A549 treated with Mapracorat at 1 μM for 4 hours (cell line): Measurements from ENCODE around the gene AMTN. TPM values are rescaled to one million over a fixed set of nuclear protein-coding genes. Genes with fewer than 3 reads are reported as not detected.

Experiments
- total RNA-seq: library from RNA; stranded (reverse); fragments of 200-300 nt; extraction: Qiagen RNA extraction; gene quantifications from 5 replicates; pipeline ENCODE4 v1.2.3, GENCODE V29; 2022

AMTN gene, protein sequence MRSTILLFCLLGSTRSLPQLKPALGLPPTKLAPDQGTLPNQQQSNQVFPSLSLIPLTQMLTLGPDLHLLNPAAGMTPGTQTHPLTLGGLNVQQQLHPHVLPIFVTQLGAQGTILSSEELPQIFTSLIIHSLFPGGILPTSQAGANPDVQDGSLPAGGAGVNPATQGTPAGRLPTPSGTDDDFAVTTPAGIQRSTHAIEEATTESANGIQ
- total RNA-seq: not detected in 5 replicates

DNA sequence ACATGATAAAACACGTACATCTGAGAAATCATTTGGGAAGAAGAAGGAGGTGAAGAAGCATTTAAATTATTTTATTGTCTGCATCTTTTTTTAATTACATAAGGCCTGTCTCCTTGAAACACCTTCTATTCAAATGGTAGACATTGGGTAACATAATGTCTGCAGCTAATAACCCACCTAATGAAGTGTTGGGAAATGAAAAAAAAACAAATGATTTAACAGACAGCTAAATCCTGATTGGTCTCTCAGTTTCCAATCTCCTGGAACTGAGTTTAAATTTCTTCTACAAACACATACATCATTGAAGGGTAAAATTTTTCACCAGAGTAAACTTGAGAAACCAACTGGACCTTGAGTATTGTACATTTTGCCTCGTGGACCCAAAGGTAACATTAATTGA lies at the start of gene AMTN:
Gene AMTN, plus strand, starts transcription at position 301 of the 400 bp plus-strand sequence. CDS start 209 bp downstream, outside the sequence.

DNA sequence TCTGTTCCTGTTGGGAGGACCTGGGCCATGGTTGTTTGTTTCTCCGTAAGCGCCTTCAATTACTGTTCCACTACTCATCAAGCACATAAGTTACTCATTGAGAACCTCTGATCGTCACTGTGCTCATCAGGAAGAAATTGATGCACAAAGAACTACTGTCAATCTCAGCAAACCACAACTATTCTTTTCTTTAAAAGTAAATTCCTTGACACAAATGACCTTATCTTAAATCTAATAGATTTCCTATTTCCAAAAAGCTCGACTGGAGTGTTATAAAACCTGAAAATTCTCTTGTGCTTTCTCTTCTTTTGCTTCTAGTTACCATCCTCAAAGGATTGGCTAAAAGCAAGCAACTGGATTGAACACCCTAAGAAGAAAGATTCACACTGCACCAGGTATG lies 46.5 kb upstream of the AMTN start, which contains the start of gene MUC7:
Gene MUC7, plus strand, starts transcription at position 301 of the 400 bp plus-strand sequence. CDS start 1,825 bp downstream, outside the sequence.

Other genes with a start within 250 kb of the AMTN start
- gene CABS1, start 183.6 kb upstream of the AMTN start, total RNA-seq: not detected in 5 replicates
- not detected in 5 replicates for gene SMR3A, start 157.8 kb upstream of the AMTN start, total RNA-seq
- gene SMR3B, start 135.4 kb upstream of the AMTN start, total RNA-seq: not detected in 5 replicates
- not detected in 5 replicates for gene OPRPN, start 120.6 kb upstream of the AMTN start, total RNA-seq
- gene MUC7, start 46.4 kb upstream of the AMTN start, total RNA-seq: not detected in 5 replicates
- gene AMBN, start 73.7 kb downstream of the AMTN start, total RNA-seq: not detected in 5 replicates
- 0.02 TPM in 1 of 5 replicates, not detected in the others for gene ENAM, start 110.2 kb downstream of the AMTN start, total RNA-seq
- 0.17 to 0.21 TPM (median 0.20 TPM) in 3 of 5 replicates, not detected in the others for gene JCHAIN, start 147.9 kb downstream of the AMTN start, total RNA-seq
- 33.8 to 45.5 TPM (median 34.6 TPM) in 5 replicates for gene UTP3, start 170.0 kb downstream of the AMTN start, total RNA-seq
- 6.9 to 11.2 TPM (median 7.9 TPM) in 5 replicates for gene RUFY3, start 203.4 kb downstream of the AMTN start, total RNA-seq